Islet precursor cell (in vitro differentiated cells): ENCODE measurements around the gene USP32.
"Not testable (repeated sequence)": the region's sequence is repeated elsewhere in the genome, so short reads cannot be mapped to it uniquely, and the experiment has no call there.

Experiments
- DNase-seq: peaks from one replicate; pipeline ENCODE4 v3.0.0-alpha.2; 2018

The USP32 gene, protein sequence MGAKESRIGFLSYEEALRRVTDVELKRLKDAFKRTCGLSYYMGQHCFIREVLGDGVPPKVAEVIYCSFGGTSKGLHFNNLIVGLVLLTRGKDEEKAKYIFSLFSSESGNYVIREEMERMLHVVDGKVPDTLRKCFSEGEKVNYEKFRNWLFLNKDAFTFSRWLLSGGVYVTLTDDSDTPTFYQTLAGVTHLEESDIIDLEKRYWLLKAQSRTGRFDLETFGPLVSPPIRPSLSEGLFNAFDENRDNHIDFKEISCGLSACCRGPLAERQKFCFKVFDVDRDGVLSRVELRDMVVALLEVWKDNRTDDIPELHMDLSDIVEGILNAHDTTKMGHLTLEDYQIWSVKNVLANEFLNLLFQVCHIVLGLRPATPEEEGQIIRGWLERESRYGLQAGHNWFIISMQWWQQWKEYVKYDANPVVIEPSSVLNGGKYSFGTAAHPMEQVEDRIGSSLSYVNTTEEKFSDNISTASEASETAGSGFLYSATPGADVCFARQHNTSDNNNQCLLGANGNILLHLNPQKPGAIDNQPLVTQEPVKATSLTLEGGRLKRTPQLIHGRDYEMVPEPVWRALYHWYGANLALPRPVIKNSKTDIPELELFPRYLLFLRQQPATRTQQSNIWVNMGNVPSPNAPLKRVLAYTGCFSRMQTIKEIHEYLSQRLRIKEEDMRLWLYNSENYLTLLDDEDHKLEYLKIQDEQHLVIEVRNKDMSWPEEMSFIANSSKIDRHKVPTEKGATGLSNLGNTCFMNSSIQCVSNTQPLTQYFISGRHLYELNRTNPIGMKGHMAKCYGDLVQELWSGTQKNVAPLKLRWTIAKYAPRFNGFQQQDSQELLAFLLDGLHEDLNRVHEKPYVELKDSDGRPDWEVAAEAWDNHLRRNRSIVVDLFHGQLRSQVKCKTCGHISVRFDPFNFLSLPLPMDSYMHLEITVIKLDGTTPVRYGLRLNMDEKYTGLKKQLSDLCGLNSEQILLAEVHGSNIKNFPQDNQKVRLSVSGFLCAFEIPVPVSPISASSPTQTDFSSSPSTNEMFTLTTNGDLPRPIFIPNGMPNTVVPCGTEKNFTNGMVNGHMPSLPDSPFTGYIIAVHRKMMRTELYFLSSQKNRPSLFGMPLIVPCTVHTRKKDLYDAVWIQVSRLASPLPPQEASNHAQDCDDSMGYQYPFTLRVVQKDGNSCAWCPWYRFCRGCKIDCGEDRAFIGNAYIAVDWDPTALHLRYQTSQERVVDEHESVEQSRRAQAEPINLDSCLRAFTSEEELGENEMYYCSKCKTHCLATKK (N-terminal part only)

DNA sequence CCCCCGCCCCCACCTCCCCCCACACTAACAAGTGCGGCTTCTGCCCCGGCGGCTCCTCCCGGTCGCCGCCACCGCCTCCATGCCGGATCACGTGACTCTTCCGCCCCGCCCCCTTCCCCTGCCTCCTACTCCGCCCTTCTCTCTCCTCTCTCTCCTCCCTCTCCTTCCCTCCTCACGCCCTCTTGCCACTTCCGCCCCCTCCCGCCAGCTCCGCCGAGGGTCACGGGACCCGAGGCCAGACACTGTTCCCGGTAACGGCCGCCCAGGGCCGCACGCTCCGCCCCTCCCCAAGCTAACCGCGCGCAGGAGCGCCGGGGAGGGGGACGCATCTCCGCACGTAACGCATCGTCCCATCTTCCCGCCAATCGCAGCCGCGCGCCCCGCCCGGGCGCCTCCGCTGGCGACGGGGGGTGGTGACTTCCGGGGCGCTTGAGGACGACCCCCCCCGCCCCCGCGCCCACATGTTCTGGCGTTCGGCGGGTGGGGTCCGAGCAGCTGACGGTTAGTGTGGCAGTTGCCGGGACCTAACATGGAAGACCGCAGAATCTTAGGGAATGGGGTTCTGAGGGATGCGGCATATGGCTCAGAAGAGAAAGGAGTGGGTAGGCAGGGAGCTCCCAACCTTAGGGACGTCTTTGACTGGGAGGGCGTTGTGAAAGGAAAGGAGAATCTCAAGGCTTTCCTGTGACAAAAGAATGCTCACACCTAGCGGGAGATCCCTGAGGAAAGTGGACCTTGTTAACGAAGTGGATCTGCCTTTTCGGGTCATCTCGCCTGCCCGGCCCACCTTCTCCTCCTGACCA lies at the start of gene USP32:
USP32 (minus strand) TSS at position 92 of the 803 bp plus-strand sequence. CDS start 194 bp downstream, outside the sequence.
- peak; percentile 100 for DNase-seq

DNA sequence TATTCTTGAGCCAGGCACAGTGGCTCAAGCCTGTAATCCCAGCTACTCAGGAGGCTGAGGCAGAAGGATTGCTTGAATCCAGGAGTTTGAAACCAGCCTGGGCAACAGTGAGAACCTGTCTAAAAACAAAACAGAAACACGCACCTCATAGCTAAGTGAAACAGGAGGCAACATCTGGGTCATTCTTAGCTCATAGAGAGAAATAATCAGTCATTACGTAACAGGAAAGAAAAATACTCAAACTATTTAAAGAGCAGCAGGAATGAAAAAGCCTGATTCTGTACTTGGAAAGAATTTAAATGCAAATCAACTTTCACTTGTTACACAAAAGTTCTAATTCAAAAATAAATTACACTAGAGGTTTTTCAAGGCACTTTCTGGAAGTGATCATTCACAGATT lies 47.6 kb upstream of the USP32 start:
- no peak for DNase-seq

DNA sequence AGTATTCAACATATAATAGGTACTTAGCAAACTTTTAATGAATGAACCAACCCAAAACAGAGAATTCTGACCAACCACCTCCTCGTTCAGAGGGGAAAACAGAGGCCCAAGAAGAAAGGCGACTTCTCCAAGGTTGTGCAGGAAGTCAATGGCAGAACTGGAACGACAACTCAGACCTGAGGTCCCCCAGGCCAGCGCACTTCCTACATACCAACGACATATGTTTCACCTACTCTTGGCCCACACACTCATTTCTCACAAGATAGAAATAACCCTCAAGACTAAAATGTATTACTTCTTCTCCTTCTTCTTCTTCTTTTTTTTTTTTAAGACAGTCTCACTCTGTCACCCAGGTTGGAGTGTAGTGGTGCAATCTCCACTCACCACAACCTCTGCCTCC lies 44.7 kb upstream of the USP32 start:
- no peak for DNase-seq

DNA sequence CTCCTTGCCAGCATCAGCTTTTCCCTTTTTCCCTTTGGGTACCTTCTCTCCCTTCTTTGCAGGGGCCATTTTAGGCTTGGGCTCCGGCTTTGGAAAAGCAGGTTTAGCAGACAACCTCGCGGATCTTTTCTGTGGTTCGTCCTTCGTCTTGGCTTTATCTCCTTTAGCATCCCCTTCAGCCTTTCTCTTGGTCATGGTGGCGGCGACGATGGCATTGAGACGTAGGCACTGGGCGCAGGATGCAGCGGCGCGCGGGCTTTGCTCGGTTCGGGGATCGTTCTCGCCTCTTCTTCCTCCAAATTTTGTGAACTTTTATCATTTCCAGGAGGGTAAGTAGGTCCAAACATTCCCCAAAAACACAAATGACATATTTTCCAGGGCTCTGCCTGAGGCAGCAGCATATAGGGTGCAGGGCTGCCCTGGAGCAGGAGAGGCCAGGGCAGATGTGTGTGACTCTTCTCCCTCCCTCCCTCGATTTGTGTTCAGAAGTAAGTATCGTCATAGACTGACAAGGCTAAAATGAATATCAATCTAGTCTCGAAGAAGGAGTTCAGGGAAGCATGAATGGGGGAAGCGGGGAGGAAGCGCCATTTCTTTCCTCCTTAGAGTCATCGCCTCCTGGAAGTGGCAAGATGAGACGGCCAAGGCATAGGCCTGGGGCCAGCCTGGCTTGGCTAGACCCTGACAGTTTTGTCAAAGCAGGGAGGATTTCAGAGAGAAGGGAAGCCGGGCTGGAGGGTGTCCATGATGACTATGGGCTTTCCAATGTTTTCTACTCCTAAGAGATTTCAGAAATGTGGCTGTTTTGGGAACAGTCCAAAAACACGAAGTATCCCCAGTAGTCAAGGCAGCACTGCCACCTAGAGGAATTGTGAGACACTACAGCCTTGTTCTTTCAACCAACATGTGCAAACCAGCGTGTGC lies 43.6 kb upstream of the USP32 start:
- DNase-seq: peak; percentile 87

GRCh38 chr17:60433021-60433997 lies 41.4 kb upstream of the USP32 start:
- not testable (repeated sequence) for DNase-seq

DNA sequence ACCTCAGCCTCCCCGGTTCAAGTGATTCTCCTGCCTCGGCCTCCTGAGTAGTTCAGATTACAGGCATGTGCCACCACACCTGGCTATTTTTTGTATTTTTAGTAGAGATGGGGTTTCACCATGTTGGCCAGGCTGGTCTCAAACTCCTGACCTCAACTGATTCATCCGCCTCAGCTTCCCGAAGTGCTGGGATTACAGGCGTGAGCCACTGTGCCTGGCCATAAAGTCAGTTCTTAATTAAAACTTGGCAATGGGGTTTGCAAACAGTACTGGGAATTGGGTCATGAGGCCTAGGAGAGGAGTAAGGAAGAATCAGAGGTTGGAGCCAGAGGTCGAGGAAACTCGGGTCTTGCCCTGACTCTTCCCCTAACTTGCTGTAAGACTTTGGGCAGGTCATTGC lies 38.6 kb upstream of the USP32 start:
- not testable (repeated sequence) for DNase-seq

DNA sequence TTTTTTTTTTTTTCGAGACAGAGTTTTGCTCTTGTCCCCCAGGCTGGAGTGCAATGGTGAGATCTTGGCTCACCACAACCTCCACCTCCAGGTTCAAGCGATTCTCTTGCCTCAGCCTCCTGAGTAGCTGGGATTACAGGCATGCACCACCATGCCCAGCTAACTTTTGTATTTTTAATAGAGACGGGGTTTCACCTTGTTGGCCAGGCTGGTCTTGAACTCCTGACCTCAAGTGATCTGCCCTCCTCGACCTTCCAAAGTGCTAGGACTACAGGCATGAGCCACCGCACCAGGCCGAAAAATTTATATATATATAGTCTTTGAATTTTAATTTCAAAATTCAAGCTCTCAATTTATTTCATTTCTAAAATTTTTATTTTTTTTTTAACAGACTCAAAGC lies 36.6 kb upstream of the USP32 start:
- DNase-seq: not testable (repeated sequence)

- no peak for DNase-seq
Observed at GRCh38 chr17:60426596-60426995, 34.7 kb upstream of the USP32 start.

DNA sequence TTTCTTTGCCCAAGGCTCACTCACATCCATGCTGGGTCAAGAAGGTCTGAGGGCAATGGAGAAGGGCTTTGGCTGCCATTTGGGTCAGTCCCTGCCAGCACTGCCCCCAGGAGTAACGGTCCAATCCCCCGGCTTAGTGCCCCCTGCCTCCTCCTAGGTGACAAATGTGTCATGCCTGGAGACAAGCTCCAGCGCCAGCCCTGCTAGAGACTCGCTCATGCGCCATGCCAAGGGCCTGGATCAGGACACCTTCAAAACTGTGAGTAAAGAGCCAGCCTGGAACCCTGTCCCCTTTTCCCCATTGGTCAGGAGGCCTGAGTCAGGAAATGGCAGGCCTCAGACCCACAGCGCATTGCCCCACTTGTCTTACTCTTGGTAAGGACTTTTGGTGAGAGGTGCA lies 33.7 kb upstream of the USP32 start:
- no peak for DNase-seq

- DNase-seq: no peak
Observed at GRCh38 chr17:60423865-60424264, 31.9 kb upstream of the USP32 start.

DNA sequence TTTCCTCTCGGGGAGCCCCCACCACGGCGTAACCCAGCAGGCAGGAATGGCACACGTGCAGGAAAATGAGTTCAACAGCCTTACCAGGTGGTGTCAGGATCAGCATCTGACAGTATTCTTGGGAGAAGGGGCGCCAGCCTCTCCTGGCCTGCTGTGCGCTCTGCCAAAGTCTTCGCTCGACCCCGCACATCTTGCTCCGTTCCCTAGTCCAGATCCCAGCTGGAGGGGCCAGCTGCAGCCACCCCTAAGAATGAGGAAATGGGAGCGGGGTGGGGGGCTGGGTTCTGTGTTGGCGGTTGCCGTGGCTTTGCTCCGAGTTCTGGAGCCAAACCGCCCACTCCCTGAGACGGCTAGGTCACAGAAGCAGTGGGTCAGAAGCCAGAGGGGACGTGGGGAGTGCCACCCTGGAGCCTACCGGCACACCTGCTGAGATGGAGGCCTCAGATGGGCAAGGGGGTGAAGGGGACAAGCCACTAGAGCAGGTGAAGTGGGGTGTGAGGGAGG lies 30.3 kb upstream of the USP32 start, which contains the start of gene CHCT1:
CHCT1 (plus strand) TSS at position 328 of the 504 bp plus-strand sequence; CDS start at position 432, 104 bp downstream.
- DNase-seq: no peak

- peak; percentile 90 for DNase-seq
Observed at GRCh38 chr17:60421273-60422161, 29.6 kb upstream of the USP32 start.

GRCh38 chr17:60419875-60420274 lies 27.9 kb upstream of the USP32 start:
- not testable (repeated sequence) for DNase-seq

DNA sequence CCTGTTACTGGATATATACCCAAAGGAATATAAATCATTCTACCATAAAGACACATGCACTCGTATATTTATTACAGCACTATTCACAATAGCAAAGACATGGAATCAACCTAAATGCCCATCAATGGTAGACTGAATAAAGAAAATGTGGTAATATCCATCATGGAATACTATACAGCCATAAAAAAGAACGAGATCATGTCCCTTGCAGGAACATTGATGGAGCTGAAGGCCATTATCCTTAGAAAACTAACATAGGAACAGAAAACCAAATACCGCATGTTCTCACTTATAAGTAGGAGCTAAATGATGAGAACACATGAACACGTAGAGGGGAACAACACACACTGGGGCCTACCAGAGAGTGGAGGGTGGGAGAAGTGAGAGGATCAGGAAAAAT lies 27.1 kb upstream of the USP32 start:
- DNase-seq: not testable (repeated sequence)

DNA sequence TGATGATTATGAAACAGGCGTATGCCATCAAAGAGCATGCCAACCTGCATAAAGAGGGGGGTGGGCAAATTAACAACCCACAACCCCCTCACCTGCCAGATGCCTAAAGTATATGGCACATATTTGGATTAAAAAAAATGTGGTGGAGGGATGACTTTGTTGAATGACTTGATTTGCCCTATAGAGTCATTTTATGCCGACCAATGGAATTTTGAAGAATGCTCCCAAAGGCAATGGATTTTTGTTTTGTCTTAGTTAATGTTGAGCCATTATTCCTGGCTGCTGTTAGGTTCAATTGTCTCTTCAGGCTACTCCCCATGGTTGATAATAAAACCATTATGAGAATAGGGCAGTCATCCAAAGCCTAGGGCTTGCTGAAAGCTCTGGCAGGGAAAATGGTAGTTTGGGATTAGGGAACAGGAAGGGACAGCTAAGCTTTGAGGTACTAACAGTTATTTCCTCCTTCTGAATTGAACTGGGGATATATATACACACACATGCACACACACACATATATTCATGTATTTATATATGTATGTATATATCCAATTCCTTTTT lies 24.5 kb upstream of the USP32 start:
- DNase-seq: no peak

DNA sequence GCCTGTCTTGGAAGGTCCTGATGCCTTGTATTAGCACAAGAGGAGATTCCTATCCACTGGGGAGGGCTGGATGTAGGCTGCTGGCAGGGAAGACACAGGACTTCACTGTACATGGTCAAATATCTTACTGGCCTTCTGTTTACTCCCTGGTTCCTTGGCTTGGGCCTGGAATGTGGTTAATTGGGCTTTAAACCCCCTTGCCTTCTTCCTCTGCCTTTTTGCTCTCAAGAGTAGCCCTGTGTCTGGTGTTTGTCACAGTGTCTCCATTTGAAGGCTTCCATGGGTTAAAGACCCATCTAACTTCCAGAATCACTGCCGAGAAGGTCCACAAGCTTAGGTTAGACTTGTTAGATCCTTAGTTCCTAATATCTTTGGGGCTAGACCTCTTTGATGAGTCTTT lies 23.2 kb upstream of the USP32 start:
- DNase-seq: peak; percentile 85

- no peak for DNase-seq
Observed at GRCh38 chr17:60412701-60413100, 20.8 kb upstream of the USP32 start.

DNA sequence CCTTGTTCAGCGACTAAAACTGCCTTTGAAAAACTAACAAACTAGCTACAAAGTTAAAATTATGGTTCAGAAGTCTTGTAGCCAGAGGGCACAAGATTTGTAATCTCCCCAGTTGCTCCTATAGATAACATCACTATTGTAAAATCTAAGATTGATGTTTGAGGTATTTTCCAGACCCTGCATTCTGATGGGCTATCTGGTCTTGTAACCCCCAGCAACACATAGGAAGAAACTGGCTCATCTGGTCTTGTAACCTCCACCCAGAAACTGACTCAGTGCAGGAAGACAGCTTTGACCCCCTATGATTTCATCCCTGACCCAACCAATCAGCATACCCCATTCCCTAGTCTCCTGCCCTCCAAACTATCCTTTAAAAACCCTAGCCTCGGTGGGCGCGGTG lies 18.1 kb upstream of the USP32 start:
- no peak for DNase-seq
